GM18861 (cell line): ENCODE data around the gene HLF.
"Not testable (repeated sequence)": the region's sequence is repeated elsewhere in the genome, so short reads cannot be mapped to it uniquely, and the experiment has no call there.

Experiments
- ATAC-seq: cut with Tn5 transposase; IDR thresholded peaks from one replicate; pipeline ENCODE4 v1.9.1; 2021; ENCODE audit not compliant: unreplicated experiment

Gene HLF

DNA sequence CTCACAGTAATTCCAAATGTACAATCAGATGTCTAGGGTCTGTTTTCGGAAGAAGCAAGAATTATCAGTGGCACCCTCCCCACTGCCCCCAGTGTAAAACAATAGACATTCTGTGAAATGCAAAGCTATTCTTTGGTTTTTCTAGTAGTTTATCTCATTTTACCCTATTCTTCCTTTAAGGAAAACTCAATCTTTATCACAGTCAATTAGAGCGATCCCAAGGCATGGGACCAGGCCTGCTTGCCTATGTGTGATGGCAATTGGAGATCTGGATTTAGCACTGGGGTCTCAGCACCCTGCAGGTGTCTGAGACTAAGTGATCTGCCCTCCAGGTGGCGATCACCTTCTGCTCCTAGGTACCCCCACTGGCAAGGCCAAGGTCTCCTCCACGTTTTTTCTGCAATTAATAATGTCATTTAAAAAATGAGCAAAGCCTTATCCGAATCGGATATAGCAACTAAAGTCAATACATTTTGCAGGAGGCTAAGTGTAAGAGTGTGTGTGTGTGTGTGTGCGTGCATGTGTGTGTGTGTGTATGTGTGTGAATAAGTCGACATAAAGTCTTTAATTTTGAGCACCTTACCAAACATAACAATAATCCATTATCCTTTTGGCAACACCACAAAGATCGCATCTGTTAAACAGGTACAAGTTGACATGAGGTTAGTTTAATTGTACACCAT, 59.7 kb downstream of the HLF start:
- no peak for ATAC-seq

DNA sequence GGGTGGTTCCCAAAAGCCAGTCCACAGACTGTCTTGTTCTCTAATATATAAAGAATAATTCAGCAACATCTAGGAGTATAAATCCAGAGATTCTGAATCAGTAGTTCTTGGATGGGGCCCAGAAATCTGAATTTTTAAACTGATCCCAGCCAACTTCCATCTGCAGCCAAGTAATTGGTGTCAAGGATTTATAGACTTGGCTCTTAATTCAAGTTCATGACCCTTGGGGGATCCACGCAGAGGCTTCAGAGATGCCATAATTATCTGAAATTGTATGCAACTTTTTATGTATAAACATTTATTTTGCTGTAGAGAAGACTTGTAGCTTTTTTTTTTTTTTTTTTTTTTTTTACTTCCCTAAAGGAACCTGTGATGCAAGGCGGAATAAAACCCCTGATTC, 60.6 kb downstream of the HLF start:
- ATAC-seq = no peak

DNA sequence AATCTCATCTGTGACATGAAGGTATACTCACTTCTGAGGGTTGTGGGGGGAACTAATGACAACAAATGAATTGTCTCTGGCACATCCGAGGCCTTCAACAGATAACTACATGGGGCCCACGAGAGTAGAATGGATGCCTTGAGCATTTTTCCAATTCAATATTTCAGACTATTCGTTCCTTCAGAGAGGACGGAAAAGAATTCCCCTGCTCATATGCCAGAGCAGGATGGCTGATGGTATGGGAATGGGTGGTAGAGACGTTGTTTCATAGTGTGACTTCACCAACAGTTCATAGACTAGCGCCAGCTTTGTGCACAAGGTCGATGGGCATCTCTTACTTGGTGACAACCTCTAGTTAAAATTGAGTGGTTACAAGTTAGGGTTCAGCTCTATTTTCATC, 61.3 kb downstream of the HLF start:
- ATAC-seq = no peak

DNA sequence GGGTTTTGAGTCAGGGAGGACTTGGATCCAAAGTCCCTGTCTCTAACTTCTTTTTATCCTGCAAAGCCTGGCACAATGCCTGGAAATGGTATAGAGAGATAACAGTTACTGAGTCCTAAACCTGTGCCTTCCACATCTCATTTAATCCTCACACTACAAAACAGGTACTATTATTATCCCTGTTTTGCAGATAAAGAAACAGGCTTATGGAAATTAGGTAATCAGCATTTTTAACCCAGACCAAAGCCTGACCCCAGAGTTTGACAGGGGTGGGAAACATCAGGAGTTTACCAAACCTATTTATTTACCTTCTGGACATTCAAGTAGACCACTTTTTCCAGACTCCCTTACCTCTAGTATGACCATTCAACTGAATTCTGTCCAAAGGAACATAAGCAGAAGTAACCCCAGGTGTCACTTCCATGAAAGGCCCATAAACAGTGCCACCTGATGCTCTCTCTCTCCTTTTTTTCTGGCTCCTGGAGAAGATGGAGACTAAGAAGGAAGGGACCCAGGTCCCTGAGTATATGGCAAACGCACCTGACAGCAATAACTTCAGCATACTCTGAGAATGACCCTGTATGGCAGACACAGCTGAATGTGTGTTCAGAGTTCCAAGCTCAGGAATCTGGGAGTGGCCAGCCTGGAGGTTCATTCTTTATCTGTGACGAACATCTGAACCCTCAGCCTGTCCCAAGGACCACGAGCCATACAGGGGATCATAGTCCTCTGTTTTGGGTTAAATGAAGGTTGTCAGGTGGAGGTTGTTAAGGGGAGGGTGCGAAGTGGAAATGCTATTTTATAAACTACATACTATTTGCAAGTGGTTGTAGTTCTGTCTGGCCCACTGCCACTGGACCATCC, 62.7 kb downstream of the HLF start:
- no peak for ATAC-seq

DNA sequence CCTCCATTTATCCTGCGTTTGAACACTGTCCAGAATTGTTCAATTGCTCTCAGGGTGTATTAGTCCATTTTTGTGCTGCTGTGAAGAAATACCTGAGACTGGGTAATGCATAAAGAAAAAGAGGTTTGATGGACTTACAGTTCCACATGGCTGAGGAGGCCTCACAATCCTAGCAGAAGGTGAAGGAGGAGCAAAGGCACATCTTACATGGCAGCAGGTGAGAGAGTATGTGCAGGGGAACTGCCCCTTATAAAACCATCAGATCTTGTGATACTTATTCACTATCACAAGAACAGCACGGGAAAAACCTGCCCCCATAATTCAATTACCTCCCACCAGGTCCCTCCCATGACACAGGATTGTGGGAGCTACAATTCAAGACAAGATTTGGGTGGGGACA, 63.8 kb downstream of the HLF start:
- not testable (repeated sequence) for ATAC-seq

DNA sequence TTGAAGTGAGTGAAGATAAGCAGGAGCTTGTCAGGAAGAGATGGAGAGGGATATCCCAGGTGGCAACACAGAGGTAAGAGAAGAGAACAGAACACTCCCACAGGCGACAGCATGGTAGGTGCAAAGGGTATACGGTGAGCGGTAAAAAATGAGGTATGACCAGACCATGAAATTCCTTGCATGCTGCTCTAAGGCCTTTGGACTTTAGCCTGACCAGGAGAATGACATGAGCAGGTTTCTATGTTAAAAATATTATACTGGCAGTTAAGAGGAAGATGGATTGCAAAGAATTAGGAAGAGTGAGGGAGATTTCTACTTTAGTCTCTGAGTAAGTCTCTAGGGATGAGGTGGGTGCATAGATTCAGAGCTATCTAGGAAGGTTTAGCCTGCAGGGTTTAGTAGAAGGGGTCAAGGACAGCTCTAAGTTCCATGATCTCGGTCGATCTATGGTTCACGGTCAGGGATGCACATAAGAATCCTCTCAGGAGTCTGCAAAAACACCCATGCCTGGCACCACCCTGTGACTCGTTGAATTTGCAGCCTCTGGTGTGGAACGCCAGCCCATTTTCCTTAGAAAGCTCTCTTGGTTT, 65.7 kb downstream of the HLF start:
- no peak for ATAC-seq

DNA sequence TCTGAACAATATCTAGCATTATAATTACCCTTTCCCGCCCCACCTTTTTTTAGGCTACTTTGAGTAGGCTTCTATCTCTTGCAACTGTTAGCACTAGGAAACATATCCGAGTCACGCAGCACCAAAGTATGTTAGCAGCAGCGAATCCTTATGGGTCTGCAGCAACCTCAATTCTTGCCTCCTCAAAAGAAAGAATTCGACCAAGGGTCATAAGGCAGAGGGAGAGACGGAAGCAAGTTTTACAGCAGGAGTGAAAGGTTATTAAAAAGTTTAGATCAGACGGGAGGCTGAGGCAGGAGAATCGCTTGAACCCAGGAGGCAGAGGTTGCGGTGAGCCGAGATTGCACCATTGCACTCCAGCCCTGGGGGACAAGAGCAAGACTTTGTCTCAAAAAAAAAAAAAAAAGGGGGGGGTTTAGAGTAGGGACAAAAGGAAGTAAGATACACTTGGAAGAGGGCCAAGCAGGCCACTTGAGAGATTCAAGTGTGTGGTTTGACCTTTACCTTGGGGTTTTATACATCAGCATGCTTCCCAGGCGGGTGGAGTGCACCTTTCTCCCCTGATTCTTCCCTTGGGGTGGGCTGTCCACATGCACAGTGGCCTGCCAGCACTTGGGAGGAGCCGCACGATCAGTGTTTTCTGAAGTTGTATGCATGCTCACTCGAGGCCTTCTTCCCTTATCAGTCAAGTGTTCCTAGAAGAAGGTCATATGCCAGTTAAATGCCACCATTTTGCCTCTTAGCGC, 67.7 kb downstream of the HLF start:
- ATAC-seq = no peak

DNA sequence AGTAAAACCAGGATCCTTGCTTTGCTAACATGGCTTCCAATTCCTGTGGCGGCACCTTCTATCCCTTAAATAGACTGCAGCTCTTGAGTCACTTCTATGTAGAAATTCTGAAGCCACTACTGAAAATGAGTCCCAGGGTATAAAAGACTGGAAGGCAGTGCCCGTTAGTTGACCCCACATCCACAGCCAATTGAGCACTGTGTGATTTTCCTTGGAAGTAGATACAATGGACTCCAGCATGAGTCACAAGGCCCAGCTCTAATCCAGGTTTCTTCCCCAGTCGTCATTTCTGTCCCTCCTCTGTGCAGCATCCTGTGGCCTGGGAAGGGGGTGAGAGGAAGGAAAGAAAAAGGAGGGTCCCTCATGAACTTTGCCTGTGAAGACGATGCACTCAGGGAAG, 69.5 kb downstream of the HLF start:
- ATAC-seq = no peak

DNA sequence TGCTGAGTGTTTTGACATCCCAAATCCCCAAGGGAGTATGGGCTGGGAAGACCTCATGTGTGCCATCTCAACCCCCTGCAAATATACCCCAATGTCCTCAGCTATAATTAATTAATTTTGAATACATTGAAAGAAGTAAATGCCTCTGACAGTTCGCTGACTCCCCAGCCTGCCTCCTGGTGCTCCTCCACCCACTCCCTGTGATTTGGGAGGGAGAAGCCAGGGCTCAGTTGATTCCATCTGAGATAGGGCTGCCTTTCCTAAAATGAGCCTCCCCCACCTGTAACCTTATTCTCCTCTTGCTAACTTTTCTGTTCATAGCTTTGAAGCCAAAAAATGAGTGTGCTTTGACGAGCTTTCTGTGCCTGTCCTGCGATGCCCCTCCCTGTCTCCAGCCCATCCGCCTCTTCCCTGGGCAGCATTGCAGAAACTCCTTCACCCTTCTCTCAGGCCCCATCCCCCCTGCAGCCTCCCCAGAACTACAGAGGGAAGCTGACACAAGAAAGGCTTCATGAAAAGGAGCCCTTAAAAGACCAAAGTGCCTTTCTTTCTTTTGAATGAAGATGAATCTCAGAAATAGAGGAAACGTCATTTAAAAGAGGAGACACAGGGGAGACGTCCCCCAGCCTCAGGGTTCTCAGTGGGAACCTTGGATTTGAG, 70.3 kb downstream of the HLF start:
- no peak for ATAC-seq

DNA sequence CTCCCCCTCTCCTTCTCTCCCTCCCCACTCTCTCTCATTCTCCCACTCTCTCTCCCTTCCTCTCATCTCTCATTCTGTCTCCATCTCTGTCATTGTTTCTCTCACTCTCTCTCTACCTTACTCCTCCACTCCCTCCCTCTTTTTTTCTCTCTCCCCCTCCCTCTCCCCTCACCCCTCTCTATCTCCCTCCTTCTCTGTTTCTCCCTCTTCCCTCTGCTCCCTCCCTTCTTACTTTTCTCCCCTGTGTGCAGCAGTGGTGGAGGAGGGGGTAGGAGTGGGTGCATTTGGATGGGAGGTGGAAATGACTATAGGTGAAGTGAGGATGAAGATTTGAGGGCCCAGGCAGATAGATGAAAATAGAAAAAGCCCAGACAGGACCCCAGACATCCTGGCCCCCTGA, 70.9 kb downstream of the HLF start:
- ATAC-seq = no peak

DNA sequence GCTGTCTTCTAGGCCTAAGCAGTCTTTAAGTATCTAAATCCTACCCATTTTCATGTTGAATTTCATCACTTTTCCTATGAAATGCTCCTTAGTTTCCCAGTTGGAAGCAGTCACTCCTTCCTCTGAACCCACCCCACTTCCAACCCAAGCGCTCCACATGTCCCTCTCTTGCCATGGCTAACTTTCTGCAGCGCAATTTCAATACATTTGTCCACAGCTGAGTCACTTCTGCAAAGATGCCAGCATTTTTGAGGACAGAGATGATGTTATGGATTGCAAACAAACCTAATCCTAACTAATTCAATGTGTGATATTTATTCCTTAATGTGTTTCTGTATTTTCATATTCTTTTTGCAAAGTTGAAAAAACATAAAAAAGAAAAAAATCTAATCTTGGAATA, 71.7 kb downstream of the HLF start:
- ATAC-seq = no peak

DNA sequence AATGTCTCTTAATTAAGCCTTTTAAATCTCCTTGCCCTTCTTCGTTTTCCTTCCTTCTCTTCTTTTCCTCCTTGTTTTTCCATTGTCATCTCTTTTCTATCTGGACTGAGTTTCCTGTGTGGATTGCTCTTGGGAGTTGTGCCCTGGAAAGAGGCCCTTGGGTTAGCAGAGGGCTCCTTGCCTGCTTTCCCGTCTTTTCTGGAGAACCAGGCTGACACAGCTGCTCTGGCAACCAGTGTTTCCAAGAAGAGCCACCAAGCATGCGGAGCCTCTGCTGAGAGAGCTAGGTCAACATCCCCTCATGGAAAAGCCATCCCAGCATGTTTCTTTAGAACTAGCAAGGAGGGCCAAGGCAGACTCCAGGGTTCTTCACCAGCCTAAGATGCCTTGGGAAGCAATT, 75.4 kb downstream of the HLF start:
- no peak for ATAC-seq

DNA sequence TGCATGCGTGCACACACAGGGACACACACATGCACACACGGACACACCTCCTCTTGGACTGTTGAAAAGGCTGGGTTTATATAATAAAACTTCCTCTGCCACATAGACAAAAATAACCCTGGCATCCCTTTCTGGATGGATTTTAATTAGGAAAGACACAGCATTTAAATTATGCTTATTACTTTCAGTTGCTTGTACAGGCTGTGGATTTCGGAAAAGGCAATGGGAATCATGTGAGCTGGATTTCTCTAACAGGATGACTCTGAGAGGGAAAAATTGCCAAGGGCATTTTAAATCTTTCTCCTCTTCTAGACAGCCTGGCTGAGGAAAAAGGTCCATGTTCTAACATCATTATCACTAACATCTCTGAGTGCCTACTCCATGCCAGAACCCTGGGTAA, 75.9 kb downstream of the HLF start:
- ATAC-seq = no peak

DNA sequence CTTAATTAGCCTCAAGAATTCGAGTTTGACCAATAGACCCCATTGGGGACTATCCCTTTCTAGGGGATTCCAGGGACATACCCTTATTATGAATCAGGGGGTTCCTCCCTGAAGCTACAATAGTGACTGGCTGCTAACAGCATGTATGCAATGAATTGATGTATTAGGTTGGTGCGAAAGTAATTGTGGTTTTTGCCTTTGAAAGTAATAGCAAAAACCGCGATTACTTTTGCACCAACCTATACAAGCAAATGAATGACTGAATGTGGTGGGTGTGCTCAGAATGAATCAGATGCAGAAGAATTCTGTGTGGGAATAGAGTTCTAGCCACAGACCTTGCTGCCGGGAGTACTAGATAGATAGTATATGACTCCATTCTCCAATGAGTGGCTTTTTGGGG, 76.7 kb downstream of the HLF start:
- ATAC-seq = peak; percentile 54

DNA sequence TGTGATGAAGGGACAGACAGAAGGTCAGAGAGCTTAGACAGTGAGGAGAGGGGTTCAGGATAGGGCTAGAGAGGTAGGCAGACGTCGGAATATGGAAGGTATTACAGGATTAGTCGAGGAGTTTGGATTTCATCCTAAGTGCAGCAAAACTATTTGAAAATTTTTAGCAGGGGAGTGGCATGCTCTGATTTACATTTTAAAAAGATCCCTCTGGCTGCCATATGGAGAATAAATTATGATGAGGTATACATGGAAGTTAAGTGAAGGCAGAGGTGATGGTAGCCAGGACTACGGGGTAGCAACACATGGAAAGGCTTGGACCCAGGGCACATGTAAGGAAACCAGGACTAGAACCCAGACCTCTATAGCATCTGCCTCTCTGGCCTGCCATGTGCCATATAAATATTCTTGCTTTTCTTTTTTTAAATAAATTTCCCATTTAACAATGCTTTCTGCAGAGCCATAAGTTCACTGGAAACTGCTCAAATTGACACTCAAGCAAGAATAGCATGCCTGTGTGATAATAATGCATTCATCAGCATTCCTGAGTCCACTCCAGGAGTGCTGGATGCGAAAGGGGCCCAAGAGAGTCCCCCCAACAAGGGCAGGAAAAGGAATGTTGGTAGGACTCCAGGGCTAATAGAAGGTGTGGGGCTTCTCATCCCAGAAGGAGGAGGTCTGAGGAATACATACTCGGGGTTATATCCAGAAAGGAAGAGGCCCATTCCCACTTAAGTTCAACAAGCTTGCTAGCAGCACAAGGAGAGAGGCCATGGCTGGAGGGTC, 78.2 kb downstream of the HLF start:
- no peak for ATAC-seq

DNA sequence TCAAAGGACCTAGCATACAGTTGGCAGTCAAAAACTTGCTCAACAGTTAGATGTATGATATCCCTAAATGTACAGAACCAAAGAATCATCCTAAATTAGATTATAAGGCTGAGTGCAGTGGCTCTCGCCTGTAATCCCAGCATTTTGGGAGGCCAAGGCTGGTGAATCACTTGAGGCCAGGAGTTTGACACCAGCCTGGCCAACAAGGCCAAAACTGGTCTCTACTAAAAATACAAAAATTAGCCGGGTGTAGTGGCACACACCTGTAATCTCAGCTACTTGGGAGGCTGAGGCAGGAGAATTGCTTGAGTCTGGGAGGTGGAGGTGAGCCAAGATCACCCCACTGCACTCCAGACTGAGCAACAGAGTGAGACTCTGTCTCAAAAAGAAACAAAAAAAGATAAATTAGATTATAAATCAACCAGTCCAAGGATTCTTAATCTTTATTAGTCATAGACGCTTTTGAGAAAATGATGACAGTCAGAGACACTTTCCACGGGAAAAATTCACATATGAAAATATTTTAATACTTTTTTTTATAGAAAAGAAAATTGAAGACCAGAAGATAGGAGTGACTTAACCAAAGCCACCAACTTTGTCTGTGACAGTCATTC, 79.2 kb downstream of the HLF start:
- ATAC-seq = no peak

DNA sequence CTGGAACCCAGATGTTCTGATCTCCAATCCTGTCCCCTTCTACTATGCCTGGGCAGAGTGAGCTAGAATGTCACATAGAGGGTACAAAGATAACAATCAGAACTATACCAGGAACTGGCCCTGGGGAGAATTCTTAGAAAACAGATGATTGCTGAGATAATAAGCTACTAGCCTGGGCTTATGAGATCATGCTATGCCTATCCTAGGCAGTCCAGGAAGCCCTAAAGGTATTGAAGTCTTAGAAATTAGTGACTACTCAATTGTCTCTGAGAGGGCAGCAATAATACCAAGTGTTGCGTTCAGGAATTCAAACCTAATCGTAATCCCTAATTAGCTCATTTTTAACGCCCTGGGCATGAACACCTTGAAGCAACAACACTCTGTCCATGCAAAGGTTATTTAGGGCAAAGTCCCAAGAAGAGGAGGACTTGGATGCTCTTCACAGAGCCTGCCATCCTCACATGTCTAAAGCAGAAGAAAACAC, 79.8 kb downstream of the HLF start:
- ATAC-seq = no peak

DNA sequence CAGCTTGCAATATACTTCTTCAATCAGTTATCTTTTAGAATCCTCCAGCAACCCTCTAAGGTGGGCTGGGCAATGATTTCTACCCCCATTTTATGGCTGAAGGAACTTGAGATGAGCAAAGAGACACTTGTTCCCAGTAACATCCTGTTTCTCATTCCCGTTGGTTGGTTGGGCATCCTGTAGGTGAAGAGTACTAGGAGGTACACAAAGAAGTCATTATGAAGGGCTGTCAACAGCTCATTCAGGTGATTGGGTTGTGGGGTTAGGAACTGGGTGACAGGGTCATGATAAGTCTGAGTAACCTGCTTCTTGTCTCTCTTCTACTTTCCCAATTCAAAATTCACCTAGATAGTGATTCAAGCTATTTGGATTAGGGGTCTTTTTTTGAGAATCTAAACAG, 80.4 kb downstream of the HLF start:
- ATAC-seq = no peak

DNA sequence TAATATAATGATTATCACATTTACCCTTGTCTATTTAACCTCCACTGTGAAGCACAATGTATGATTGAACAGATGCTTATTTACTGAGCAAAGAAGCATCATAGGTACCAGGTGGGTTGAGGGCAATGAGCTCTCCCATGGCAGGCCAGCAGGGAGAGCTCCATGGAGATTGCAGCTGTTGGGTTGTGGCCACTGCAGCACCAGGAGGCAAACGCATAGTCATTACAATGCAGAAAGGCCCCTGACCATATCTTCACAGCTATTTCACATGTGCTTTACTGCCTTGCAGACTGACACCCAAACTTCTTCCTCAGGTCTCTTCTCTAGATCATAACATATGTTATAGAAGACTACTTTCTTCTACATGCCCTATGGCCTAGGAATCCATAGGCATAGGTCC, 81.9 kb downstream of the HLF start:
- ATAC-seq = no peak

DNA sequence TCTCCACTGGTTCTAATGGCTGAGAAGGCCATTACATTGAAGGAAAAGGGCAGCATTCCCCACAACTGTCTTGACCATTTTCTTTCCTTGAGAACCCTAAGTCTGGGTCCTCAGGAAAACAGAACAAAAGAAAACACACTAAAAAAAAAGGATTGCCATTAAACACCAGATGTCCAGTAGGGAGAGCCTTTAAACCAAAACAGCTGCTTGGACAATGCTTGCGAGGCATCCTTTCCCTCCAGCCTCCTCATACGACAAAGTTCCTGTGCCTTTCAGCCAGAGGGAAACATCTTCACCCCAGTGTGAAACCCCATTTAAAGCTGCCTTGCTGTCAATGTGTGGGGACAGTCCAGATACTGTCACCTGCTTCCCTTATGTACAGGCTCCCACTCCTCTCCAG, 82.6 kb downstream of the HLF start:
- ATAC-seq = no peak
